GM23248 (cell line): ENCODE data around the gene MYO10. TPM values are rescaled to one million over a fixed set of nuclear protein-coding genes. Genes with fewer than 3 reads are reported as not detected.

Source experiments
- DNase-seq: peaks from one replicate; pipeline ENCODE4 v3.0.0-alpha.2; 2015
- H2AFZ ChIP-seq: fragments of 200-600 bp; sonication (generic); 2 replicates; pipeline ENCODE4 v1.6.1; 2016; ENCODE audit warnings: antibody characterized with exemption
- H3F3A ChIP-seq: fragments of 200-600 bp; sonication (generic); 2 replicates; pipeline ENCODE4 v1.6.1; 2016; ENCODE audit warnings: mild to moderate bottlenecking, antibody characterized with exemption, mixed run types; ENCODE audit not compliant: insufficient read depth
- H3K27ac ChIP-seq: fragments of 200-600 bp; sonication (generic); 2 replicates; pipeline ENCODE4 v1.5.1; 2016; ENCODE audit warnings: mild to moderate bottlenecking
- H3K27me3 ChIP-seq: fragments of 200-600 bp; sonication (generic); replicated peaks from 2 replicates; pipeline ENCODE4 v1.6.1; 2016; ENCODE audit warnings: mild to moderate bottlenecking; ENCODE audit not compliant: insufficient read depth
- H3K36me3 ChIP-seq: fragments of 200-600 bp; sonication (generic); 2 replicates; pipeline ENCODE4 v1.6.1; 2016; ENCODE audit warnings: low read depth, mild to moderate bottlenecking
- H3K4me1 ChIP-seq: fragments of 200-600 bp; sonication (generic); 2 replicates; pipeline ENCODE4 v1.6.1; 2016; ENCODE audit warnings: mild to moderate bottlenecking; ENCODE audit not compliant: insufficient read depth
- H3K4me2 ChIP-seq: fragments of 200-600 bp; sonication (generic); one replicate; pipeline ENCODE4 v1.6.1; 2016; ENCODE audit warnings: mild to moderate bottlenecking; ENCODE audit not compliant: unreplicated experiment
- H3K4me3 ChIP-seq: fragments of 200-600 bp; sonication (generic); 2 replicates; pipeline ENCODE4 v1.5.1; 2016; ENCODE audit warnings: mild to moderate bottlenecking
- H3K79me2 ChIP-seq: fragments of 200-600 bp; sonication (generic); 2 replicates; pipeline ENCODE4 v1.6.1; 2016; ENCODE audit warnings: mild to moderate bottlenecking; ENCODE audit not compliant: insufficient read depth
- H3K9ac ChIP-seq: fragments of 200-600 bp; sonication (generic); 2 replicates; pipeline ENCODE4 v1.6.1; 2016; ENCODE audit warnings: mild to moderate bottlenecking
- H3K9me2 ChIP-seq: fragments of 200-600 bp; sonication (generic); 2 replicates; pipeline ENCODE4 v1.6.1; 2016; ENCODE audit warnings: mixed run types, mild to moderate bottlenecking, moderate library complexity; ENCODE audit not compliant: insufficient read depth
- H3K9me3 ChIP-seq: fragments of 200-600 bp; sonication (generic); one replicate; pipeline ENCODE4 v1.6.1; 2017; ENCODE audit warnings: low read depth
- H4K20me1 ChIP-seq: fragments of 200-600 bp; sonication (generic); 2 replicates; pipeline ENCODE4 v1.6.0; 2016; ENCODE audit not compliant: insufficient read depth
- EZH2 ChIP-seq: fragments of 200-600 bp; sonication (generic); IDR thresholded peaks from 2 replicates; pipeline ENCODE4 v1.6.1; 2018; ENCODE audit warnings: antibody characterized with exemption, mild to moderate bottlenecking; ENCODE audit not compliant: insufficient read depth, poor library complexity, severe bottlenecking
- EZH2phosphoT487 ChIP-seq: fragments of 200-600 bp; sonication (generic); IDR thresholded peaks from 2 replicates; pipeline ENCODE4 v1.6.1; 2018; ENCODE audit warnings: antibody characterized with exemption, moderate library complexity, mild to moderate bottlenecking, low read depth; ENCODE audit not compliant: insufficient read depth
- WGBS, 2 experiments: methylation state at CpG; one replicate each; pipeline ENCODE4 v1.1.6; 2015 to 2017; ENCODE audit warnings: low lambda C conversion rate in 2 of 2, low coverage in 1 of 2; ENCODE audit errors: missing lambda C conversion rate in 2 of 2; 5-methylcytosine and 5-hydroxymethylcytosine counted together
- in situ Hi-C: fragments of 300-500 bp; cut with MboI; formaldehyde crosslinking; loops from 2 replicates; pipeline ENCODE4 v1.15.0; 2020
- polyA plus RNA-seq: library from polyadenylated mRNA; unstranded; fragments of >200 nt; fragmentation: Nextera tagmentation; extraction: Ambion mirVana; gene quantifications from 2 replicates; pipeline ENCODE4 v1.2.1, GENCODE V29; 2016
- total RNA-seq: library from RNA; depleted of rRNA; stranded (reverse); fragments of >200 nt; shearing (Covaris generic); gene quantifications from 2 replicates; pipeline ENCODE4 v1.2.3, GENCODE V29; 2014

Gene MYO10
- total and polyA plus RNA-seq, 2 experiments from 2014 or later, result 43.2 to 47.0 TPM

DNA sequence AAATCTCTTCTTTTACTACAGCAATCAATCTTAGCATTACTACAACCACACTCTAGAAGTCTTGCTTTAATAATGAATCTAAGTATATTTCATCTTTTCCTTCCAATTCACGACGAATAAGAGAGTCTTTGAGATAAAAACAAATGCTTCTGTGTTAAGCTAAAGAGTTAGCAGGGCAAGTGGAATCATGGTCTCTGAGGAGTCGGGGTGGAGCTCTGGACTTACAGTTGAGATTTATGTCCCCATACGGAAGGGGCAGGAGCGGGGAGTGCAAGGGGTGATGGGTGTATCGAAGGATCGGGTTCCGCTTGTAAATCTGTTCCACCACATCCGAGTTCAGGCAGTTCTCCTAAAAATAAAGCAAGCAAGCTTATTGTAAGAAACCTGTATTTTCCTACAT lies 260.3 kb downstream of the MYO10 start:
- Histone ChIP-seq H3K4me2 (no peak overlapping the region), H3K79me2 (peaks cover 5% of the 10 kb centered on the region), H2AFZ (no peak overlapping the region), H3K4me1 (no peaks in the 10 kb centered on the region), H3K27me3 (no peaks in the 10 kb centered on the region), H3F3A (peaks cover 33% of the 10 kb centered on the region), H3K9me3 (no peaks in the 10 kb centered on the region), H3K4me3 (no peak overlapping the region), H3K36me3 (peaks cover 57% of the 10 kb centered on the region), H3K9me2 (no peaks in the 10 kb centered on the region), H4K20me1 (no peaks in the 10 kb centered on the region), H3K9ac (no peak overlapping the region), H3K27ac (no peak overlapping the region)
- in situ Hi-C loops, result loop anchor here (10.0 kb wide), 1 partner anchor 519 kb away; no protein-coding TSS in a partner anchor
- TF ChIP-seq EZH2phosphoT487 (no peak), EZH2 (no peak)
- no peak for DNase-seq
- WGBS, 2 experiments, result 79 to 83% methylated on average over 9 of the region's 9 CpGs

- H3K4me1 ChIP-seq, result no peaks in the 10 kb centered on the region
- H3K27me3 ChIP-seq, result no peaks in the 10 kb centered on the region
- 97 to 98% methylated on average over 8 of the region's 8 CpGs for WGBS, 2 experiments
- H3K36me3 ChIP-seq, result peaks cover 52% of the 10 kb centered on the region
- no peak for DNase-seq
- H4K20me1 ChIP-seq, result no peaks in the 10 kb centered on the region
- no peak overlapping the region for H2AFZ ChIP-seq
- H3K9ac ChIP-seq, result no peak overlapping the region
- no peak overlapping the region for H3K4me2 ChIP-seq
- no peak overlapping the region for H3K27ac ChIP-seq
- no peaks in the 10 kb centered on the region for H3K9me2 ChIP-seq
- in situ Hi-C loops, result loop anchor here (10.0 kb wide), 1 partner anchor 520 kb away; no protein-coding TSS in a partner anchor
- no peak overlapping the region for H3K4me3 ChIP-seq
- peaks cover 5% of the 10 kb centered on the region for H3K79me2 ChIP-seq
- peaks cover 37% of the 10 kb centered on the region for H3F3A ChIP-seq
- TF ChIP-seq EZH2, result no peak
- no peak for TF ChIP-seq EZH2phosphoT487
- H3K9me3 ChIP-seq, result no peaks in the 10 kb centered on the region
These were observed 261.3 kb downstream of the MYO10 start for GRCh38 chr5:16674750-16675149.

- DNase-seq, result no peak
- Histone ChIP-seq H3K9ac (no peak overlapping the region), H3K36me3 (peaks cover 50% of the 10 kb centered on the region), H3K9me2 (no peaks in the 10 kb centered on the region), H3F3A (peaks cover 46% of the 10 kb centered on the region), H3K27ac (no peak overlapping the region), H2AFZ (no peak overlapping the region), H3K27me3 (no peaks in the 10 kb centered on the region), H3K4me1 (no peaks in the 10 kb centered on the region), H3K4me2 (no peak overlapping the region), H3K4me3 (no peak overlapping the region), H3K79me2 (peaks cover 5% of the 10 kb centered on the region), H4K20me1 (no peaks in the 10 kb centered on the region), H3K9me3 (no peaks in the 10 kb centered on the region)
- in situ Hi-C loops, result loop anchor here (10.0 kb wide), 1 partner anchor 521 kb away; no protein-coding TSS in a partner anchor
- TF ChIP-seq EZH2phosphoT487, result no peak
- TF ChIP-seq EZH2, result no peak
- WGBS, 2 experiments, result 88 to 92% methylated on average over 18 of the region's 18 CpGs
These were observed 262.6 kb downstream of the MYO10 start for GRCh38 chr5:16673241-16674201.

DNA sequence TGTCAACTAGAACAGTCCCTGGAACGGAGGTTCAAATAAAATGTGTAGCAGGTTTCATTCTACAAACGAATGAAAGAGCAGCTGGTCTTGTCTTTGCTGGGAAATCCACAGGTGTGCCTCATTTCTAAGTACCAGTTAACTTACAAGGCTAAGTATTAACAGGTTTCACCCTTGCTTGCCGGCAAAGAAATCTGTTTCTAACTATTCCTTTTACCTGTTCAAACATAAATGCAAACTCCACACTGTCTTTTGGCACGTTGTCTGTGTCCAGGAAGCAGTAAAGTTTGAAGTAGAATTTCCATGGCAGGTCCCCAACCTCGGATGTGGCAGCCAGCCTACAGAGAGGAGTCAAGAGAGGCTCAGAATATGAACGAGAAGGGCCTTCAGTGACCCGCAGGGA lies 264.9 kb downstream of the MYO10 start:
- TF ChIP-seq EZH2phosphoT487 (no peak), EZH2 (no peak)
- H3K9me2 ChIP-seq, result no peaks in the 10 kb centered on the region
- H3F3A ChIP-seq, result peaks cover 46% of the 10 kb centered on the region
- no peak overlapping the region for H3K4me3 ChIP-seq
- DNase-seq, result no peak
- H3K9ac ChIP-seq, result no peak overlapping the region
- H3K4me2 ChIP-seq, result no peak overlapping the region
- 0 out of 2 replicates have a peak, but pooled peaks cover 4% of the 10 kb centered on the region for H3K79me2 ChIP-seq
- H3K27me3 ChIP-seq, result no peaks in the 10 kb centered on the region
- no peak overlapping the region for H2AFZ ChIP-seq
- peaks cover 60% of the 10 kb centered on the region for H3K36me3 ChIP-seq
- H3K4me1 ChIP-seq, result no peaks in the 10 kb centered on the region
- H3K9me3 ChIP-seq, result no peaks in the 10 kb centered on the region
- H3K27ac ChIP-seq, result no peak overlapping the region
- in situ Hi-C loops, result loop anchor here (10.0 kb wide), 1 partner anchor 524 kb away; no protein-coding TSS in a partner anchor
- no peaks in the 10 kb centered on the region for H4K20me1 ChIP-seq
- 94 to 95% methylated on average over 7 of the region's 7 CpGs for WGBS, 2 experiments
